ENCODE data around the gene PPP1R14C. TPM values are rescaled to one million over a fixed set of nuclear protein-coding genes. Genes with fewer than 3 reads are reported as not detected.

Gene PPP1R14C
- total and polyA plus RNA-seq, 2 experiments from 2014 or later = 2.1 to 5.2 TPM

- DNase-seq (ENCODE audit: low spot score) = peak; percentile 44
- H3K79me2 ChIP-seq = no peaks in the 10 kb centered on the region
- H3K36me3 ChIP-seq (replicated peaks; ENCODE audit: insufficient read depth, low read depth) = no peaks in the 10 kb centered on the region
- H4K20me1 ChIP-seq (ENCODE audit: insufficient read depth, poor library complexity, severe bottlenecking) = no peaks in the 10 kb centered on the region
- no peaks in the 10 kb centered on the region for H3K9me3 ChIP-seq (ENCODE audit: low read depth)
- H3K4me2 ChIP-seq = no peak overlapping the region
- H2AFZ ChIP-seq = no peak overlapping the region
- H3K27ac ChIP-seq = peak overlapping the region; percentile 67
- H3K4me3 ChIP-seq = no peak overlapping the region
- WGBS (ENCODE audit: low lambda C conversion rate, missing lambda C conversion rate) = 45% methylated on average over 2 of the region's 2 CpGs
- no peaks in the 10 kb centered on the region for H3K9me2 ChIP-seq (replicated peaks; ENCODE audit: insufficient read depth)
- no peaks in the 10 kb centered on the region for H3K27me3 ChIP-seq
- no peaks in the 10 kb centered on the region for H3K4me1 ChIP-seq (ENCODE audit: insufficient read depth)
- TF ChIP-seq EZH2phosphoT487 (IDR thresholded peaks at IDR 0.05; ENCODE audit: low read depth, severe bottlenecking, unreplicated experiment) = no peak
These were observed 150.8 kb downstream of the PPP1R14C start for GRCh38 chr6:150293423-150294173.

GRCh38 chr6:150296890-150297289 is 154.0 kb downstream of the PPP1R14C start:
- Histone ChIP-seq H2AFZ (no peak overlapping the region), H3K4me1 (ENCODE audit: insufficient read depth) (peaks cover 1% of the 10 kb centered on the region), H3K9me3 (ENCODE audit: low read depth) (no peaks in the 10 kb centered on the region), H3K27me3 (no peaks in the 10 kb centered on the region), H3K9me2 (replicated peaks; ENCODE audit: insufficient read depth) (no peaks in the 10 kb centered on the region), H3K36me3 (replicated peaks; ENCODE audit: insufficient read depth, low read depth) (no peaks in the 10 kb centered on the region), H3K79me2 (no peaks in the 10 kb centered on the region), H4K20me1 (ENCODE audit: insufficient read depth, poor library complexity, severe bottlenecking) (no peaks in the 10 kb centered on the region), H3K4me2 (no peak overlapping the region), H3K27ac (no peak overlapping the region), H3K4me3 (no peak overlapping the region)
- TF ChIP-seq CTCF (IDR thresholded peaks at IDR 0.05; ENCODE audit: poor library complexity) (no peak), EZH2phosphoT487 (IDR thresholded peaks at IDR 0.05; ENCODE audit: low read depth, severe bottlenecking, unreplicated experiment) (no peak), EZH2 (IDR thresholded peaks at IDR 0.05; ENCODE audit: borderline replicate concordance) (no peak)
- 91% methylated on average over 2 of the region's 2 CpGs for WGBS (ENCODE audit: low lambda C conversion rate, missing lambda C conversion rate)
- DNase-seq (ENCODE audit: low spot score) = no peak

- Histone ChIP-seq H3K27ac (no peak overlapping the region), H3K4me2 (no peak overlapping the region), H3K9me2 (replicated peaks; ENCODE audit: insufficient read depth) (no peaks in the 10 kb centered on the region), H3K79me2 (no peaks in the 10 kb centered on the region), H3K36me3 (replicated peaks; ENCODE audit: insufficient read depth, low read depth) (no peaks in the 10 kb centered on the region), H3K4me3 (no peak overlapping the region), H3K4me1 (ENCODE audit: insufficient read depth) (peaks cover 3% of the 10 kb centered on the region), H2AFZ (no peak overlapping the region), H3K27me3 (no peaks in the 10 kb centered on the region), H3K9me3 (ENCODE audit: low read depth) (no peaks in the 10 kb centered on the region), H4K20me1 (ENCODE audit: insufficient read depth, poor library complexity, severe bottlenecking) (no peaks in the 10 kb centered on the region)
- WGBS (ENCODE audit: low lambda C conversion rate, missing lambda C conversion rate) = 81% methylated on average over 3 of the region's 3 CpGs
- no peak for TF ChIP-seq EZH2phosphoT487 (IDR thresholded peaks at IDR 0.05; ENCODE audit: low read depth, severe bottlenecking, unreplicated experiment)
- TF ChIP-seq CTCF (IDR thresholded peaks at IDR 0.05; ENCODE audit: poor library complexity) = no peak
- no peak for DNase-seq (ENCODE audit: low spot score)
These were observed 154.6 kb downstream of the PPP1R14C start for GRCh38 chr6:150297327-150298029.

GRCh38 chr6:150298030-150298380 is 155.2 kb downstream of the PPP1R14C start:
- Histone ChIP-seq H3K9me2 (replicated peaks; ENCODE audit: insufficient read depth) (no peaks in the 10 kb centered on the region), H3K4me3 (no peak overlapping the region), H2AFZ (no peak overlapping the region), H3K27me3 (no peaks in the 10 kb centered on the region), H3K4me2 (no peak overlapping the region), H3K79me2 (no peaks in the 10 kb centered on the region), H3K4me1 (ENCODE audit: insufficient read depth) (peaks cover 5% of the 10 kb centered on the region), H3K9me3 (ENCODE audit: low read depth) (no peaks in the 10 kb centered on the region), H3K36me3 (replicated peaks; ENCODE audit: insufficient read depth, low read depth) (no peaks in the 10 kb centered on the region), H3K27ac (no peak overlapping the region), H4K20me1 (ENCODE audit: insufficient read depth, poor library complexity, severe bottlenecking) (no peaks in the 10 kb centered on the region)
- 94% methylated on average over 2 of the region's 2 CpGs for WGBS (ENCODE audit: low lambda C conversion rate, missing lambda C conversion rate)
- no peak for TF ChIP-seq EZH2phosphoT487 (IDR thresholded peaks at IDR 0.05; ENCODE audit: low read depth, severe bottlenecking, unreplicated experiment)
- no peak for TF ChIP-seq CTCF (IDR thresholded peaks at IDR 0.05; ENCODE audit: poor library complexity)
- DNase-seq (ENCODE audit: low spot score) = no peak
